Fibroblast of pulmonary artery (primary cell): ENCODE measurements around the gene IFIT1B.
"Not testable (repeated sequence)": the region's sequence is repeated elsewhere in the genome, so short reads cannot be mapped to it uniquely, and the experiment has no call there.

ENCODE experiments used
- DNase-seq: peaks from one replicate; pipeline ENCODE4 v3.0.0-alpha.2; 2010; ENCODE audit warnings: low read depth
- H3K4me3 ChIP-seq: replicated peaks from 2 replicates; pipeline ENCODE4 v1.5.1; 2011; ENCODE audit warnings: low read depth, mild to moderate bottlenecking, control low read depth, low read length, moderate library complexity
- CTCF ChIP-seq: IDR thresholded peaks from 2 replicates; pipeline ENCODE4 v1.5.1; 2011; ENCODE audit warnings: mild to moderate bottlenecking, control low read depth, low read length, inconsistent platforms; ENCODE audit errors: missing control alignments

IFIT1B gene

GRCh38 chr10:89382757-89383156, 4.9 kb downstream of the IFIT1B start:
- no peak for TF ChIP-seq CTCF
- no peak overlapping the region for H3K4me3 ChIP-seq
- no peak for DNase-seq

GRCh38 chr10:89384474-89385340, 6.9 kb downstream of the IFIT1B start:
- H3K4me3 ChIP-seq, result no peak overlapping the region
- TF ChIP-seq CTCF, result no peak
- peak; percentile 18 for DNase-seq

GRCh38 chr10:89388806-89389205, 10.9 kb downstream of the IFIT1B start:
- DNase-seq, result no peak
- H3K4me3 ChIP-seq, result no peak overlapping the region
- no peak for TF ChIP-seq CTCF

GRCh38 chr10:89389254-89389653, 11.4 kb downstream of the IFIT1B start:
- no peak overlapping the region for H3K4me3 ChIP-seq
- DNase-seq, result peak; percentile 70
- peak; percentile 50 for TF ChIP-seq CTCF

- H3K4me3 ChIP-seq, result no peak overlapping the region
- TF ChIP-seq CTCF, result no peak
- DNase-seq, result no peak
Observed at GRCh38 chr10:89390476-89391225, 12.8 kb downstream of the IFIT1B start.

- DNase-seq, H3K4me3 ChIP-seq: not testable (repeated sequence)
Observed at GRCh38 chr10:89391226-89391576, 13.3 kb downstream of the IFIT1B start.

- DNase-seq, result peak; percentile 95
- no peak for TF ChIP-seq CTCF
- H3K4me3 ChIP-seq, result peak within 1 kb of the TSS; percentile 76
Observed at GRCh38 chr10:89391907-89392756, 14.3 kb downstream of the IFIT1B start, which contains the start of gene IFIT1. Gene IFIT1 (plus strand): TSS chr10:89392623. CDS start chr10:89392713, 90 bp downstream.
